AG04450 (cell line): ENCODE results near the gene SLC43A2. TPM values are rescaled to one million over a fixed set of nuclear protein-coding genes. Genes with fewer than 3 reads are reported as not detected.

Experiments used
- CTCF ChIA-PET: fragments of 300-600, 350-600 bp; formaldehyde crosslinking; extraction: SDS; loops from one replicate; lab custom pipeline; 2022; ENCODE audit warnings: antibody characterized with exemption, inconsistent platforms; lab: Charles Lee
- POLR2A ChIA-PET: fragments of 350-600 bp; formaldehyde crosslinking; extraction: SDS; loops from one replicate; lab custom pipeline; 2021; ENCODE audit warnings: antibody characterized with exemption, inconsistent platforms; lab: Yijun Ruan, JAX
- DNase-seq: peaks from one replicate; pipeline ENCODE4 v3.0.0-alpha.2; 2011; ENCODE audit warnings: low read depth, low spot score
- H3K27ac ChIP-seq: one replicate; pipeline ENCODE4 v1.5.1; 2012; ENCODE audit warnings: low read depth, low read length, control low read depth
- H3K27me3 ChIP-seq: one replicate; pipeline ENCODE4 v1.6.0; 2012; ENCODE audit warnings: low read length; ENCODE audit not compliant: control insufficient read depth, insufficient read depth
- H3K4me3 ChIP-seq: 2 replicates; pipeline ENCODE4 v1.5.1; 2011; ENCODE audit warnings: mild to moderate bottlenecking, low read depth, low read length, control low read depth
- H3K9me3 ChIP-seq: 2 replicates; pipeline ENCODE4 v1.5.1; 2012; ENCODE audit warnings: low read length; ENCODE audit not compliant: control insufficient read depth, insufficient read depth
- polyA plus RNA-seq: library from polyadenylated mRNA; depleted of rRNA; stranded (reverse); fragments of >200 nt; gene quantifications from 2 replicates; pipeline ENCODE4 v1.2.3, GENCODE V29; 2011
- TF ChIP-seq, protein P1 (sequence below): IDR thresholded peaks from 2 replicates; pipeline ENCODE4 v1.5.1; 2011; ENCODE audit warnings: low read depth, low read length, control low read depth, inconsistent platforms

Gene SLC43A2
- polyA plus RNA-seq, 1 experiment = 5.3 TPM

GRCh38 chr17:1591474-1592090 lies 37.1 kb downstream of the SLC43A2 start:
- Histone ChIP-seq H3K27ac (no peak overlapping the region), H3K9me3 (no peaks in the 10 kb centered on the region; the same call in 1 of the 2 replicates), H3K27me3 (no peaks in the 10 kb centered on the region), H3K4me3 (no peak overlapping the region)
- TF ChIP-seq, protein P1, sequence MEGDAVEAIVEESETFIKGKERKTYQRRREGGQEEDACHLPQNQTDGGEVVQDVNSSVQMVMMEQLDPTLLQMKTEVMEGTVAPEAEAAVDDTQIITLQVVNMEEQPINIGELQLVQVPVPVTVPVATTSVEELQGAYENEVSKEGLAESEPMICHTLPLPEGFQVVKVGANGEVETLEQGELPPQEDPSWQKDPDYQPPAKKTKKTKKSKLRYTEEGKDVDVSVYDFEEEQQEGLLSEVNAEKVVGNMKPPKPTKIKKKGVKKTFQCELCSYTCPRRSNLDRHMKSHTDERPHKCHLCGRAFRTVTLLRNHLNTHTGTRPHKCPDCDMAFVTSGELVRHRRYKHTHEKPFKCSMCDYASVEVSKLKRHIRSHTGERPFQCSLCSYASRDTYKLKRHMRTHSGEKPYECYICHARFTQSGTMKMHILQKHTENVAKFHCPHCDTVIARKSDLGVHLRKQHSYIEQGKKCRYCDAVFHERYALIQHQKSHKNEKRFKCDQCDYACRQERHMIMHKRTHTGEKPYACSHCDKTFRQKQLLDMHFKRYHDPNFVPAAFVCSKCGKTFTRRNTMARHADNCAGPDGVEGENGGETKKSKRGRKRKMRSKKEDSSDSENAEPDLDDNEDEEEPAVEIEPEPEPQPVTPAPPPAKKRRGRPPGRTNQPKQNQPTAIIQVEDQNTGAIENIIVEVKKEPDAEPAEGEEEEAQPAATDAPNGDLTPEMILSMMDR = no peak
- no peak for DNase-seq
- CTCF ChIA-PET = interaction anchor here (0.9 kb wide), 1 partner anchor 39 kb away, joined by 4 read pairs; no protein-coding TSS in a partner anchor
- POLR2A ChIA-PET = no interaction called here

DNA sequence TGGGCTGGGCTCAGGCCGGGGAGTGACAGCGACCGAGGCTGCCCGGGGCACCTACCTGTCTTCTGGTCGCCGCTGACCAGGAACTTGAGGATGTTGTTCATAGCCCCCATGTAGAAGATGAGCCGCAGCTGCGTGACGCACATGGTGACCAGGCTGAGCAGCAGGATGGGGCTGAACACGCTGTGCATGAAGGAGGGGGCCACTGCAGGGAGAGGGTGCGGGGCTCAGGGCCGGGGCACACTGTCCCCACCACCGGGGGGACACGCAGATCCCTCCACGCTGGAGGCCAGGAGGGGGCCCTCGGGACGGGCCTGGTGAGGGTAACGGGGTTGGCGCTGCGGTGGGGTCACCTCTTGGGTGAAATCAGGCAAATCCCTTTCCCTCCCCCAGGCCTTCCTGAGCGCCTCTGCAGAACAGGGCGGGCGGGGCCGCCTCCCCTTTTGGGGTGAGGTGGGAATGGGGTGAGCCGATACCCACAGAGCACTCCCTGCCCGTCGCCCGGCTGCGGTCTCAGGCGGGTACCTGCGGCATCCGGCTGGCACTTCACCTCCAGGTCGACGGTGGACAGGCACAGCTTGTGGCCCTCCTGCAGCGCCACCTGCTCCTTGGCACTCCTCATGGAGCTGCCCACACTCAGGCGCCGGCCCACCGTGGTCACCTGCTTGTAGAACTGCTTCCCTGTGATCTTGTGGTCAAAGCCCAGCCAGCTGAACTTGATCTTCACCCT lies 37.7 kb downstream of the SLC43A2 start:
- CTCF ChIA-PET = interaction anchor here (1.3 to 3.0 kb wide), 2 partner anchors 17 to 59 kb away, joined by 3 to 20 read pairs; partner anchors contain the start of gene RILP
- POLR2A ChIA-PET = interaction anchor here (1.0 to 1.3 kb wide), 3 partner anchors 14 to 126 kb away, joined by 3 to 5 read pairs (median 4); no protein-coding TSS in a partner anchor
- Histone ChIP-seq H3K27me3 (no peaks in the 10 kb centered on the region), H3K9me3 (no peaks in the 10 kb centered on the region; the same call in 1 of the 2 replicates), H3K4me3 (no peak overlapping the region), H3K27ac (peak overlapping the region; percentile 84)
- DNase-seq = no peak
- TF ChIP-seq, protein P1 = no peak

DNA sequence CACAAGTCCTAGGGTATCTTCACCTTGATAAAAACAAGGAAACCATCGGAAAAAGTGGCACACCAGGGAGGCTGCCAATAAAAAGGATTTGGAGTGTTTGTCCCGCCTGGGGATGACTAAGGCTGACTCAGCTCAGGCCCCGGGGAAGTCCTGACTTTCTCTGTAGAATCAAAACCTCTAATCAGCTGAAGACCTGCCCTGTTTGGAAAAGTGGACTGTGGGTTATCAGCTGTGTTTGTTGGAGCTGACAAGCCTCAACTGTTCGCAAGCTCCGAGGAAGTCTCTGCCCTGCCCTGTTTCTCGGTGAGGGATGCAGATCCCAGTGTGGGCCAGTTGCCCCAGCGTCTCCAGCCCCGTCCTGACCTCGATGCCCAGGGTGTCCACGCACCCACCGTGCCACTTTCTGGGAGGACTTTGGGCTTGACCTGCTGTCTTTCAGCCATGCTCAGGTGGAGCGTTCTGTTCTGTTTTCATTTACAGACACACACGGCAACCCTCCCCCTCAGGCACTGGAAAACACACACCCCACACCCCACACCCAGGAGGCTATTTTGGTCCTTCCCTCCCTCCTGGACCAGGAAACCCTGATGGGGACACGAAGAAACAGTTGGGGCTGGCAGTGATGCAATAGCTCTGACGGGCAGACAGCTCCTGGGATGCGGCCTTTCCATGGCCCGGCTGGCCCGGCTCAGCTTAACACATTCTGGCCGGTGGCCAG lies 38.4 kb downstream of the SLC43A2 start:
- Histone ChIP-seq H3K27me3 (no peaks in the 10 kb centered on the region), H3K4me3 (peak overlapping the region; percentile 5; the same call in 1 of the 2 replicates), H3K27ac (peak overlapping the region; percentile 84), H3K9me3 (no peaks in the 10 kb centered on the region; the same call in 1 of the 2 replicates)
- TF ChIP-seq, protein P1 = no peak
- peak; percentile 53 for DNase-seq
- CTCF ChIA-PET = interaction anchor here (1.3 to 3.0 kb wide), 2 partner anchors 16 to 59 kb away, joined by 3 to 20 read pairs; partner anchors contain the start of gene RILP
- POLR2A ChIA-PET = interaction anchor here (0.8 to 1.3 kb wide), 4 partner anchors 13 to 127 kb away, joined by 3 to 5 read pairs (median 4); partner anchors contain the start of gene SLC43A2

- POLR2A ChIA-PET = interaction anchor here (1.3 kb wide), 1 partner anchor 128 kb away, joined by 4 read pairs; no protein-coding TSS in a partner anchor
- Histone ChIP-seq H3K4me3 (no peak overlapping the region), H3K27ac (peak overlapping the region; percentile 21)
Measured at GRCh38 chr17:1588821-1589585, 39.6 kb downstream of the SLC43A2 start.

More at GRCh38 chr17:1588821-1589585, 39.6 kb downstream of the SLC43A2 start:
- TF ChIP-seq, protein P1 = no peak
- Histone ChIP-seq H3K9me3 (no peaks in the 10 kb centered on the region; the same call in 1 of the 2 replicates), H3K27me3 (no peaks in the 10 kb centered on the region)
- no peak for DNase-seq
- CTCF ChIA-PET = interaction anchor here (0.6 to 3.0 kb wide), 2 partner anchors 15 to 60 kb away, joined by 4 to 20 read pairs; no protein-coding TSS in a partner anchor
